HCT116 (cell line): ENCODE measurements around the gene ADAM19.

Experiments used
- EZH2 ChIP-seq: fragments of 200-600 bp; sonication (generic); IDR thresholded peaks from 2 replicates; pipeline ENCODE4 v1.6.1; 2017; ENCODE audit warnings: antibody characterized with exemption, mixed run types
- EZH2phosphoT487 ChIP-seq: fragments of 200-600 bp; IDR thresholded peaks from 2 replicates; pipeline ENCODE4 v1.6.1; 2018; ENCODE audit warnings: antibody characterized with exemption, borderline replicate concordance
- POLR2A ChIP-seq: IDR thresholded peaks from 2 replicates; pipeline ENCODE4 v1.7.0; 2011; ENCODE audit warnings: borderline replicate concordance; ENCODE audit not compliant: insufficient read depth, insufficient read length; ENCODE audit errors: extremely low read depth
- RAD21 ChIP-seq: IDR thresholded peaks from 2 replicates; pipeline ENCODE4 v1.6.1; 2012; ENCODE audit warnings: low read depth, mild to moderate bottlenecking
- SP1 ChIP-seq: IDR thresholded peaks from 2 replicates; pipeline ENCODE4 v1.6.1; 2012; ENCODE audit warnings: low read depth
- TCF7L2 ChIP-seq: IDR thresholded peaks from 2 replicates; pipeline ENCODE4 v1.7.0; 2011; ENCODE audit warnings: borderline replicate concordance, inconsistent platforms; ENCODE audit not compliant: insufficient read depth, insufficient read length; ENCODE audit errors: extremely low read depth
- YY1 ChIP-seq: IDR thresholded peaks from 2 replicates; pipeline ENCODE4 v1.6.1; 2011; ENCODE audit warnings: low read length, low read depth, moderate library complexity, mild to moderate bottlenecking; ENCODE audit not compliant: insufficient replicate concordance; ENCODE audit errors: extremely low read depth
- TF ChIP-seq, protein P1 (sequence below), 3 experiments: fragments of 200-600 bp in 1 of 3; sonication (generic) in 1 of 3; IDR thresholded peaks in 2 of 3; conservative IDR thresholded peaks in 1 of 3; 2 replicates each; pipeline ENCODE4 v1.5.1; 2012 to 2017; ENCODE audit warnings: low read depth in 2 of 3, low read length in 2 of 3, antibody characterized with exemption in 1 of 3, borderline replicate concordance in 1 of 3, control low read depth in 1 of 3, mild to moderate bottlenecking in 1 of 3, mixed read lengths in 1 of 3, mixed run types in 1 of 3, moderate library complexity in 1 of 3; ENCODE audit not compliant: insufficient read depth in 1 of 3
- TF ChIP-seq, protein P2 (sequence below): IDR thresholded peaks from 2 replicates; pipeline ENCODE4 v1.6.1; 2012
- TF ChIP-seq, protein P3 (sequence below): IDR thresholded peaks from 2 replicates; pipeline ENCODE4 v1.6.1; 2012; ENCODE audit warnings: low read depth

DNA sequence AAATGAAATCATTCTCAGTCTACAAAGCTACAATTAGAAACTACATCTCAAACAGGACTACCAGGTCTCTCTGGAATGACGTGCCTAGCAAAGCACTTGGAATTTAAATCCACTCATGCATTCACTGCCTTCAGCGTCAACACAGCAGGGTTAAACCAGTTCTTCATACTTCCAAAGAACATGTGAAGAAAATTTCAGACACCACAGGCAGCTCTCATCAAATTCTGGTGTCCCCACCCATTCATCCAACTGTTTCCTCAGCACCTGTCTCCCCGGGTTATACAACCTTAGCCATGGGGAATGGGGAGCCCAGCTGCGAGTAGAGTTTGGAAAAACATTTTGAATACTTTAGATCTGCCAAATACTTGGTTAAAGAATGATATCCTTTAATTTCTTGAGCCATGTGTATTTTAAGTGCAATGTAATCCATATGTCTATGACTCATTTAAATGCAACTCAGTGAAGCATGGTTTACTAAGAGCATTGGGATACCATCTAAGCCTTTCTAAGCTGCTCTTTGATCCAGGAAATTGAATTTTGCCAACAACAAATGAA is 17.5 kb downstream of the ADAM19 start:
- TF ChIP-seq, protein P1, sequence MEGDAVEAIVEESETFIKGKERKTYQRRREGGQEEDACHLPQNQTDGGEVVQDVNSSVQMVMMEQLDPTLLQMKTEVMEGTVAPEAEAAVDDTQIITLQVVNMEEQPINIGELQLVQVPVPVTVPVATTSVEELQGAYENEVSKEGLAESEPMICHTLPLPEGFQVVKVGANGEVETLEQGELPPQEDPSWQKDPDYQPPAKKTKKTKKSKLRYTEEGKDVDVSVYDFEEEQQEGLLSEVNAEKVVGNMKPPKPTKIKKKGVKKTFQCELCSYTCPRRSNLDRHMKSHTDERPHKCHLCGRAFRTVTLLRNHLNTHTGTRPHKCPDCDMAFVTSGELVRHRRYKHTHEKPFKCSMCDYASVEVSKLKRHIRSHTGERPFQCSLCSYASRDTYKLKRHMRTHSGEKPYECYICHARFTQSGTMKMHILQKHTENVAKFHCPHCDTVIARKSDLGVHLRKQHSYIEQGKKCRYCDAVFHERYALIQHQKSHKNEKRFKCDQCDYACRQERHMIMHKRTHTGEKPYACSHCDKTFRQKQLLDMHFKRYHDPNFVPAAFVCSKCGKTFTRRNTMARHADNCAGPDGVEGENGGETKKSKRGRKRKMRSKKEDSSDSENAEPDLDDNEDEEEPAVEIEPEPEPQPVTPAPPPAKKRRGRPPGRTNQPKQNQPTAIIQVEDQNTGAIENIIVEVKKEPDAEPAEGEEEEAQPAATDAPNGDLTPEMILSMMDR (IDR thresholded peaks at IDR 0.05 in 2 of 3, conservative IDR thresholded peaks at IDR 0.05 in 1 of 3; ENCODE audit: borderline replicate concordance in 1 of 3, insufficient read depth in 1 of 3, low read depth in 2 of 3, low read length in 2 of 3) = no peak
- no peak for TF ChIP-seq YY1
- no peak for TF ChIP-seq POLR2A
- no peak for TF ChIP-seq TCF7L2
- TF ChIP-seq SP1 = peak; percentile 37
- TF ChIP-seq, protein P2, sequence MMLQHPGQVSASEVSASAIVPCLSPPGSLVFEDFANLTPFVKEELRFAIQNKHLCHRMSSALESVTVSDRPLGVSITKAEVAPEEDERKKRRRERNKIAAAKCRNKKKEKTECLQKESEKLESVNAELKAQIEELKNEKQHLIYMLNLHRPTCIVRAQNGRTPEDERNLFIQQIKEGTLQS = no peak
- no peak for TF ChIP-seq EZH2
- TF ChIP-seq EZH2phosphoT487 = no peak
- TF ChIP-seq RAD21 = no peak
- TF ChIP-seq, protein P3, sequence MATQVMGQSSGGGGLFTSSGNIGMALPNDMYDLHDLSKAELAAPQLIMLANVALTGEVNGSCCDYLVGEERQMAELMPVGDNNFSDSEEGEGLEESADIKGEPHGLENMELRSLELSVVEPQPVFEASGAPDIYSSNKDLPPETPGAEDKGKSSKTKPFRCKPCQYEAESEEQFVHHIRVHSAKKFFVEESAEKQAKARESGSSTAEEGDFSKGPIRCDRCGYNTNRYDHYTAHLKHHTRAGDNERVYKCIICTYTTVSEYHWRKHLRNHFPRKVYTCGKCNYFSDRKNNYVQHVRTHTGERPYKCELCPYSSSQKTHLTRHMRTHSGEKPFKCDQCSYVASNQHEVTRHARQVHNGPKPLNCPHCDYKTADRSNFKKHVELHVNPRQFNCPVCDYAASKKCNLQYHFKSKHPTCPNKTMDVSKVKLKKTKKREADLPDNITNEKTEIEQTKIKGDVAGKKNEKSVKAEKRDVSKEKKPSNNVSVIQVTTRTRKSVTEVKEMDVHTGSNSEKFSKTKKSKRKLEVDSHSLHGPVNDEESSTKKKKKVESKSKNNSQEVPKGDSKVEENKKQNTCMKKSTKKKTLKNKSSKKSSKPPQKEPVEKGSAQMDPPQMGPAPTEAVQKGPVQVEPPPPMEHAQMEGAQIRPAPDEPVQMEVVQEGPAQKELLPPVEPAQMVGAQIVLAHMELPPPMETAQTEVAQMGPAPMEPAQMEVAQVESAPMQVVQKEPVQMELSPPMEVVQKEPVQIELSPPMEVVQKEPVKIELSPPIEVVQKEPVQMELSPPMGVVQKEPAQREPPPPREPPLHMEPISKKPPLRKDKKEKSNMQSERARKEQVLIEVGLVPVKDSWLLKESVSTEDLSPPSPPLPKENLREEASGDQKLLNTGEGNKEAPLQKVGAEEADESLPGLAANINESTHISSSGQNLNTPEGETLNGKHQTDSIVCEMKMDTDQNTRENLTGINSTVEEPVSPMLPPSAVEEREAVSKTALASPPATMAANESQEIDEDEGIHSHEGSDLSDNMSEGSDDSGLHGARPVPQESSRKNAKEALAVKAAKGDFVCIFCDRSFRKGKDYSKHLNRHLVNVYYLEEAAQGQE = no peak
